Left renal pelvis (tissue), 4 donors: Measurements from ENCODE around the gene WNT9A. TPM values are rescaled to one million over a fixed set of nuclear protein-coding genes. Genes with fewer than 3 reads are reported as not detected.

Source experiments
- DNase-seq, 4 donors: peaks; one replicate each; pipeline ENCODE4 v3.0.0-alpha.2; 2013; ENCODE audit warnings: low read depth in 4 of 4, low spot score in 3 of 4
- polyA plus RNA-seq, 4 donors: library from polyadenylated mRNA; unstranded; fragments of 120-200 nt; gene quantifications; one replicate each; pipeline ENCODE4 v1.2.1, GENCODE V29; 2013; ENCODE audit not compliant: insufficient read length in 4 of 4

Gene WNT9A
- polyA plus RNA-seq, 4 donors = 1.1 to 9.3 (median 1.8) TPM

DNA sequence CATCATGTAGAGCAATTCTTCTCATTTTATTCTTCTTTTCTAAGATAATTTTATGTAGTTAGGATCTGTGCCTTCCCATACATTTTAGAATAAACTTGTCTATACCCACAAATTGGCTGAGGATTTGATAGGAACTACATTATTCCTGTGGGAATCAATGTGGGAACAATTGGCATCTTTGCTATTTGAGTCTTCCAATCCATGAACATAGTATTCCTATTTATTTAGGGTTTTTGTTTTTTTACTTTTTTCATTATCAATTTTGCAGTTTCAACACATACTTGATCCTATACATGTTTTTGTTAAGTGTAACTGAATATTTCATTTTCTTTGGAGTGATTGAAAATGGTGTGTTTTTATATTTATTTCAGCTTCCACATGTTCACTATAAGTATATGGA, 8.1 kb upstream of the WNT9A start:
- no peak for DNase-seq

DNA sequence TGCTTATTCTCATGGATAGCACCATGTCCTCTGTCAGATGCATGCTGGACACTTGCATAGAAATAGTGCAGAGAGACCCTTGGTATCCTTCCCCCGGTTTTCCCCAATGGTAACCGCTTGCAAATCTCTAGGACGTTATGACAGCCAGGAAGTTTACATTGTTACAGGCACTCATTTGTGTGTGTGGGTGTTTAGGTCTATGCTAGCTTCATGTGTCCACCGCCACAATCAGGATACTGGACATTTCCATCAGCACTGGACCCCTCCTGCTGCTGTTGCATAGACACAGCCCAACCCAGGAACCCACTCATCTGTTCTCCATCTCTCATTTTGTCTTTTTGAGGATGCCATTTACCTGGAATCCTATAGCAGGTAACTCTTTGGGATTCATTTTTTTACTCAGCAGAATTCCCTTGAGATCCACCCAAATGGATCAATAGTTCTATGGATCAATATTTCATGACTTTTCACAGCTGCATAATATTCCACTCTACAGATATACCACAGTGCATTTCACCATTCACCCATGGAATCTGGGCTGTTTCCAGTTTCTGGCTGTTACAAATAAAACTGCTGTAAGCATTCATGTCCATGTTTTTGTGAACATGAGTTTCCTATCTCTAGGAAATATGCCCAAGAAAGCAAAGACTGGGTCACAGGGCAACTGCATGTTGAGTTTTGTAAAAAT, 6.6 kb upstream of the WNT9A start:
- DNase-seq = no peak

DNA sequence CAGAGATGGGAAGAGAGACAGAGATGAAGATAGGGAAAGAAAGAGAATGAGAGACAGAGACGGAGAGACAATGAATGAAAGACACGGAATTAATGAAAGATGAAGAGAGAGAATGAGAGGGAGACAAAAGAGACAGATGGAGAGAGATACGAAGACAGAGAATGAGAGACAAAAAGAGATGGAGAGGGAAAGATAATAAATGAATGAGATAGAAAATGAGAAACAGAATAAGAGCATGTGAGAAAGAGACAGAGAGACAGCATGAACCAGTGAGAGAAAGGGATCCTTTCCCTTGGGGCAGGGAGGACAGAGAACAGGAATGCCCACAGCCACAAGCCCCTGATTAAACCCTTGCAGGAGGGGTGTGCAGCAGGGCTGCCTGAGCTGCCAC, 5.3 kb upstream of the WNT9A start:
- DNase-seq = no peak

DNA sequence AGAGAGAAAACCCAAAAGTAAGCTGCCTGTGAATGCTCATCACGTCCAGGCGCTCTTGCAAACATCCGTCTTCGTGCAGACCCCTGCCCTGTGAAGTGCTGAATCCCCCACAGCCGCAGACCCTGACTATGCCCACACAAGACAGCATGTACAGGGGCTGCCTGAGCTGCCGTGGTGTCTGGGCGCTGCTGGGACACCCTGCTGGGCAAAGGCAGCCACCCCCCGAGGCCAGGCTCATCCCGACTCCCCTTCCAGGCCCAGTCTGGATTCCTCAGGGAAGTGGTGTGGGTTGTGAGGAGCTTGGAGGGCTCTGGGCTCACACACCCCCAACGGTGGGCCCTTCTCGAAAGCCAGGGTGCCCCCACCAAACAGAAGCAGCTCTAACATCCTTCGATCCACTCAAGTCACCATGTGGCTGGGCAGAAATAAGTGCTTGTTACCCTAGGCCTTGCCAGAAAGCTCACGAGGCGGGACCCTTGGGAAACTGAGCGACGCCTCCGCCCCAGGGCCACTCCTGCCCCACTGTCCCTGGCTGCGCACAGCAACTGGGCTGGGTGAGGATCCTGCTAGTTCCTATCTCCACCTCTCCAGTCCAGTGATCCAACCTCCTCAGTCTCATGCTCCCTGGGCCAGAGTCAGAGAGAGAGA, 4.8 kb upstream of the WNT9A start:
- no peak for DNase-seq

DNA sequence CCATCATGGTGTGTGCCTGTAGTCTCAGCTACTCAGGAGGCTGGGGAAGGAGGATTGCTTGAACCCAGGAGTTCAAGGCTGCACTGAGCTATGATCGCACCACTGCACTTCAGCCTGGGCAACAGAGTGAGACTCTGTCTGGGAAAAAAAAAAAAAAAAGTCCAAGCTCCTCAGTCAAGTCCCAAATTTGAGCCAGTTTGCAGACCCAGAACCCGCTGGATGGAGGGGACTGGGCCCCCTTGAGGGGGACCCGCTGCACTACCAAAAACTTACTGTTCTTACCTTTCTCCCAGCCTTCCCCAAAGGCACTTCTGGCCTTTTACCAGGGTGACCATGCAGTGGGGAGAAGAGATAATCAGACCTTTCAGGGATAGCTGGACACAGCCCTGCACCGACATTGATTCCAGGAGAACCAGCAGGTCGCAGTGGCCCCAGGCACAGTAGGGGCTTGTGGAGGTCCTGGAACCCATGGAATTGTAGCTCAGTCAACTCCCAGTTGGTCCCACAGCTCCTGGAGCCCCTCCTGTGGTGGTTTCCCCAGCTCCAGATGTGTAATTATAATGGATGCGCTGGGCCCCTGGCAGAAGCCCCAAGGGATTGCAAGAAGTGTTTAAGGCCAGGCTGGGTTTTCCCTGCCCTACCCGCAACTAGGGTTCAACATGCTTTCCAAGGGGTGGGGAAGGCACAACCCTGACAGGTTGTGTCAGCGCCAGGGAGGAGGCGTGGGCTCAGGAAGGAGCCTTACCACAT, 4.1 kb upstream of the WNT9A start:
- no peak for DNase-seq

DNA sequence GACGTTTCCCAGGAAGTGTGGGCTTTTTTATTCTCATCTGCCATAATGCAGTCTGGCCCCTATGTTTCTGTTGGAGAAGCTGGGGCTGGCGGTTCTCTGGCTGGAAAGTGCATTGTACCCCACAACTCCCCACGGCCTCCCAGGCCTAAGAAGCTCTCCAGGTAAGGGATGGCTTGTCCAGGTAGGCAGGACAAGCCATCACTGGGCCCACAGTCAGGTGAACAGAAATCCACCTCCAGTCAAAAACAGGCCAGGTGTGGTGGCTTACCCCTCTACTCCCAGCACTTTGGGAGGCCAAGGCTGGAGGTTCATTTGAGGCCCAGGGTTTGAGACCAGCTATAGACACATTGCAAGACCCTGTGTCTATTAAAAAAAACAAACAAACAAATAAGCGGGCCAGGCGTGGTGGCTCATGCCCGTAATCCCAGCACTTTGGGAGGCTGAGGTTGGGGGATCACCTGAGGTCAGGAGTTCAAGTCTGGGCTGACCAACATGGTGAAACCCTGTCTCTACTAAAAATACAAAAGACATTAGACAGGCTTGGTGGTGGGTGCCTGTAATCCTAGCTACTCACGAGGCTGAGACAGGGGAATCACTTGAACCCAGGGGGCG, 3.1 kb upstream of the WNT9A start:
- no peak for DNase-seq

DNA sequence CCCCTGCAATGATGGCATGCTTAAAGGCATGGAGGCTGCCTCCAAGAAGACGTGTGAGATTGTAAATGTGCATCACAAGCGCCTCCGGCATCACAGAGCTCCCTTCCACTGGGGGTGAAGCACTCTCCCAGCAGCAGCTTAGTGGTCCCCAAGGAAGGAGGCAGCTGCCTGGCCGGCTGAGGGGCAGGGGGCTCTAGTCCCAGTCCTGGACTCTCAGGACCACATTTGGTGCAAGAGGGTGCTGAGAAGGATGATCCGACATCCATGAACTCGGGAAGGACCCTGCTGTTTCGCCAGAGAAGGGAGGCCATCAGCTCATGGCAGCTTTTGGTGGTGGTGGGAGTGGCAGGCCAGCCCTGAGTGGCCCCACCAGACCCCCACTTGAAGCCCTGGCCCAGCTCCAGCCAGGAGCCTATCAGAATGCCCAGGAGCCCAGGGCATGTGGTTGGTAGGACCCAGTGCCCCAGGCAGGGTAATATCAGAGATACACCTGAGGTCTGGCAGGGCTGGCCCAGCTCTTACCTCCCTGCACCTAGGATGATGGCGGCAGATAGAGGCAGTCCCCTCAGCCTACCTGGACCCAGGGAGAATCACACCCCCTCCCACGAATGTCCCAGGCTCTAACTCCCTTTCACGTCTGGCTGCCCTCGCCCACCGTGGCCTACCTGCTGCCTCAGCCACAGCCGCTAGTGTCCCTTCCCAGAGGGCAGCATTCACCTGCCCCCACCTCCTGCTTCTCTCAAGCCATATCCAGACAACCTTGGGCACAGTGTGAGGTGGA, 2.4 kb upstream of the WNT9A start:
- no peak for DNase-seq

DNA sequence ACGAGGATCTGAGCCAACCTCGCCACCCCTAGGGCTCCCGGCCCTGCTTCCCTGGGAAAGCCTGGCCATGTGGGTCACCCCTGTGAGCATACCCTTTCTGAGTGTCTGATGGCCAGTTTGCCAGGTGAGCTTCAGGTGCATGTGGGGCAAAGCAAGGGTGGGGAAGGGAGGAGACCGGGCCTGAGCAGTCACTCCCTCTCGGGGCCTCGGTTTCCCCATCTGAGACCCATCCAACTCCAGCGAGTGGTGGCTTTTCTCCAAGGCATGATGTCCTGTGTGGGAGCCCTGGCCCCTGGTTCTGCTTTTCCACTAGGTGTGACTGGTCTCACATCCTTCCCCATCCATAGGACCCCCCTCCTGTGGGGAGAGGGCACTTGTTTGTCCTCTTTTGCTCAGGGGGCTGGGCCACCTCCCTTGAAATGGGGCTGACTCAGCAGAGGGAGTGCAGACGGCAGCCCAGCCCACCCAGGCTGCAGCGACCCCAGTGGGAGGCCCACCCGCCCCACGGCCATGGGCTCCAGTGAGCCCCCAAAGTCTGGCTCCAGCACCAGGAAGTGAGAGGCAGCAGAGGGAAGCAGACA, 1.7 kb upstream of the WNT9A start:
- no peak for DNase-seq

DNA sequence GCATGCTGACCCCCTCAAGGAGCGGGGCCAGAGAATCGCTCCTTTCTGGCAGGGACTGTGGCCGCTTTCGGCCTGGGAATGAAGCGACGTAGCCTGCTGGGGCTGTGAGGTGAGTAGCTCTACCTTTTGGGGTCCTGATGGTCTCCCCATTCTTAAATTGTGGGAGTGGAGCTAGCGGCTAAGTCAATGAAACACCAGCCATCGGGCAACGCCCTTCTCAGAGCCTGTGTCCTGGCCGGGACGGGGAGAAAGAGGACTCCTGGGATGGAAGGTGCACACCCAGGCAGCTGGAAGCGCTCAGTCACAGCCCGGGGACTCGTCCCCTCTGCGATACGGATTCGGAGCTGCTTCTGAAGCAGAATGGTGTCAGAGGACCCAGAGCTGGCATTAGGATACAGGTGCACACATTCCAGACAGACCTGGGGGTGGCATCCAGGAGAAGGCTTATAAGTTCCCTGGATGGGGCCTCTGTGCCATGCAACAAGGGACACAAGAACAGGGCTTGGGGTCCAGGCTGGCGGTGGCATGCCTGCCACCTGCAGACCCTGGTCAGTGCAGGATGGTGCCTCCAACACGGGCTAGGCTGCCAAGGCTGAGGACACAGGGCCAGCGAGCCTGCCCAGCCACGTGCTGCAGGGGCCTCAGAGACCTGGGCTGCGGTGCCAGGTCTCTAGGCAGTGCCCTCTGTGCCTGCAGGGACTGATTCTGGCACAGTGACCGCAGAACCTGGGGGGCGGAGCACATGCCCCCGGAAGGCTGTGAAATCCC, 945 bp upstream of the WNT9A start:
- no peak for DNase-seq

DNA sequence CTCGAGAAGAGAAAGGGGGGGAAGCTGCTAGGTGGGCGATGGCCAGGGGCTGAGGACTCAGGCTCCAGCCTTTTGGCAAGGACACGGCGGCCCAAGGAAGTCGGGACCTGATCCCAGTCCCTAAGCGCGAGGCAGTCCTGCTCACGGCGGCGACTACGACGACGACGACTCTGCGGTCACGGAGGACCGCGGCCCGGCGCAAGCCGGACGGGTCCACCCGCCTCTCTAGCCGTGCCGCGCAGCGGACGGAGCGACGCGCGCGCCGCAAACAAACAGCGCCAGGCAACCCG, 401 bp downstream of the WNT9A start:
- DNase-seq = no peak

DNA sequence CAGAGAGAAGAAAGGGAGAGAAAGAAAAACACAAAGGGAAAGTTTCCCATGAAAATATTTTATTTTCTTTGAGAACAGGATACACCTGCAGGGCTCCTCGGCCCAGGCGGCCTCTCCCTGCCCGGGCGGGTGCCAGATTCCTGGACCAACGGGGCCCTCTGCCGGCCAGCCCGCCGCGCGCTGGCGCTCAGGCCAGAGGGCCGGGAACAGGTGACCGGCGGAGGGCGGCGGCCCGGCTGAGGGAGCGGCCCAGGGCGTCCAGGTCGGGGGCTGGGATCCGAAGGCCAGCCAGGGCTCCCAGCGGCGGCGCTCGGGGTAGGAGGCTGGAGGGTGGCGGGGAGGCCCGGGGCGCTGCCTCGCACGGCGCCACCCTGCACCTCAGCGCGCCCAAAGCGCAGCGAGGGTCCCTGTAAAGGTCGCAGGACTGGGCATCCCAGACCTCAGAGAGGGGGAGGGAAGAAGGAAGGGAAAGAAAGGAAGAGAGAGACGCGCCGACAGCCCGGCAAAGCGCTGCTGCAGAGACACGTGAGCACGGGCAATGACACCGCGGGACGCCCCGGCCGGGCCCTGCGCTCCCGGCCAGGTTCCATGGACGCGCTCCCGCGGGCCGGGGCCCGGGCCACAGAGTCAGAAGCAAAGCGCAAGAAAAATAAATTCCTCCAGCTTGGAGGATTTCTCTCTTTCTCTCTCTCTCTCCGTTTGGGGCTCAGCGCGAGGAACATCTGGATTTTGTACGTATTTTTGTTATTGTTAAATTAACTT, 927 bp downstream of the WNT9A start:
- DNase-seq = no peak

DNA sequence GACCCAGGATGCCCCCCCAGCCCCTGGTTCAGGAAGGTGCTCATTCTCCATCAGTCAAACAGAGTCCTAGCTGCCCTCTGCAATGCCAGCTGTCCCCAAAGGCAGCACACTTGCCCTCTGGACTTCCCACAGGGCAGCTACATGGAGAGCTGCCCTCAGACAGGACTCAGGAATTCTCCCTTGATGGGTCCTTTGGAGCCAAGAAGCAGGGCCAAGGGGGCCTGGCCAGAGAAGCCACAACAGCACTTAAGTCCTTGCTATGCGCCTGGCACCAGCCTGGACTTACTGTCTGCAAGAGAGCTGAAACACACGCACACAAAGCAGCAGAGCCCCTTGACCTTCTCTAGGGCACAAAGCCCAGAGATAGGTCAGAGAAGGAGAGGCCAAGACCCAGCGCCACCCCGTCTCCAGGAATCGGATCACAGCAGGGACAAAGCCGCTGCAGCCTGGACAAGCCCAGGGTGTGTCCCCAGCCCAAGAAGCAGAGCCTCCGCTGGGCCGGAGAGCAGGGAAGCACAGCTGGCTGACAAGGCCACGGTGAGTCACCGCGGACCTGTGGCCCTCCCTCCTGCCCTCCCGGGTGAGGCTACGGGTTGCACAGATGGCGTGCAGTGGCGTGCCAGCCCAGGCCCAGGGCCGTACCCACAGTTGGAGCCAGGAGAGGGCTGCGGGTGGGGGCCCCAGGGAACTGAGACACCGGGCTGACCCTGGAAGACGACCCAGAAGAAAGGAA, 1.7 kb downstream of the WNT9A start:
- no peak for DNase-seq

DNA sequence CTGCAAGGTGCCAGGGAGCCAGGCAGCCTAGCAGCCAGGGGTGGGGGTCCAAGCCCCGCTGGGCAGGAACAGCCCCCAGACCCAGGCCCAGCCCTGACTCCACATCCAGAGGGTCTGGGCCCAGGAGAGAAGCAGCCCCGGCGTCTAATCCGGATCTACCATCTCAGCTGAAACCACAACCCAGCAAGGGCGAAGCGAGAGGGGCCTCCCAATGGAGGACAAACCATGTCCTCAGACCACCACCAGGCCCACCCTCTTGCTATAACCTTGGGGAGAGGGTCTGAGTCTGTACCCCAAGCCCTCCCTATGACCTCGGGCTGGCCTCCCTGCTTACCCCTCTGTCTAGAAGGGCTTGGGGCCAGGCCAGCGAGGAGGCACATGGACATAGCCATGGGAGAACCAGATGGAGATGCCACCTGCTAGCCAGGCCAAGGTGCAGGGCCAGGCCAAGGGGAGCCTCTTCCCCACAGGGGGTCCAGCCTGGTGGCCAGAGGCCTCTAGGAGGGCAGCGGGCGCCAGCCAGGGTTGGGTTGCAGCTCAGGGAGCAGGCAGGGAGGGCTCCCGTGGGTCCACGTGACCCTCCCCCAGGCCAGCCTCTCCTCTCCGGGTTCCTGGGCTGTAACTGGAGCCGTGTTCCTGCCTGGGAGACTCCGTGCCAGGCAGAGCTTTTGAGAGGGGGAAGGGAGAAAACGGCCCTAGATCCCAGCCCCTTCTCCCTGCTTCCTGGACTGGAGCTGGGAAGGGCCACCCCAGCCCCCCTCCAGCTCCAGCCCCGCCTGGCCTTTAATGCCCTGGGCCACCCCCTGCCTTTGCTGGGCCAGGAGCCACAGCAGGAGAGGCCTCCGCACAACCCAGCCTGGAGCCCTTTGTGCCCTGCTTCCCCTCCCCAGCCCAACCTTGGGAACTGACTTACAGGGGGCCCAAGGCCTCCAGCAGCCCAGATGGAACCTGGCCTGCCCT, 2.5 kb downstream of the WNT9A start:
- DNase-seq = no peak

DNA sequence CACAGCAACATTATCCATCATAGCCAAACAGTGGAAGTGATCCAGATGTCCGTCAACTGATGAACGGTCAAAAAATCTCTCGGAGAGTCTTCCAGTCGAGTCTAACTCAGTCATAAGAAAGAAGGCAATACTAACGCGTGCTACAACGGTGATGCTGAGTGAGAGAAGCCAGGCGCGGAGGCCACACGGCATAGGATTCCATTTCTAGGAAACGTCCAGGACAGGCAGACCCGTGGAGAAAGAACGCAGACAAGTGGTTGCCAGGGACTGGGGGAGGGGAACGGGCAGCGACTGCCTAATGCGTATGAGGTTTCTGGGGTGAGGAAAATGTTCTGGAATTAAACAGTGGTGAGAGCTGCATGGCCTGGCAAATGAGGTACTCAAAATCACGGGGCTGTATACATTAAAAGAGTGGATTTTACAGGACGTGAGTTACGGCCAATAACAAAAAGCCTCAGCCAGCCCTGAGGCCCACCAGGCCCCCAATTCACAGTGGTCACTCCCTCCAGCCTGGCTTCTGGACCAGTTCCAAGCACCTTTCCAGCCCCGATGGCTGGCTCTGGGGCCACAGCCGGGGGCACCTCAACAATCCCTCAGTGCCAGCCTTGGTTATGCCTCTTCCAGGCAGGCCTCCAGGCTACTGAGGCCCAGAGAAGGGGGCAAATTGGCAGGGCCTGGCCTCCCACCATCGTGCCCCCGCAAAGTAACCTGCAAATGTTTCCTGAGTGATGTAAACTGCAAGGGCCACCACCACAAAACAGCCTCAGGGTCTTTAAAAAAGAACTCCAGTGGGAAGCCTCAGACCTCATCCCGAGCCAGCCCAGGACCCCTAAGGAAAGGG, 3.4 kb downstream of the WNT9A start:
- no peak for DNase-seq

DNA sequence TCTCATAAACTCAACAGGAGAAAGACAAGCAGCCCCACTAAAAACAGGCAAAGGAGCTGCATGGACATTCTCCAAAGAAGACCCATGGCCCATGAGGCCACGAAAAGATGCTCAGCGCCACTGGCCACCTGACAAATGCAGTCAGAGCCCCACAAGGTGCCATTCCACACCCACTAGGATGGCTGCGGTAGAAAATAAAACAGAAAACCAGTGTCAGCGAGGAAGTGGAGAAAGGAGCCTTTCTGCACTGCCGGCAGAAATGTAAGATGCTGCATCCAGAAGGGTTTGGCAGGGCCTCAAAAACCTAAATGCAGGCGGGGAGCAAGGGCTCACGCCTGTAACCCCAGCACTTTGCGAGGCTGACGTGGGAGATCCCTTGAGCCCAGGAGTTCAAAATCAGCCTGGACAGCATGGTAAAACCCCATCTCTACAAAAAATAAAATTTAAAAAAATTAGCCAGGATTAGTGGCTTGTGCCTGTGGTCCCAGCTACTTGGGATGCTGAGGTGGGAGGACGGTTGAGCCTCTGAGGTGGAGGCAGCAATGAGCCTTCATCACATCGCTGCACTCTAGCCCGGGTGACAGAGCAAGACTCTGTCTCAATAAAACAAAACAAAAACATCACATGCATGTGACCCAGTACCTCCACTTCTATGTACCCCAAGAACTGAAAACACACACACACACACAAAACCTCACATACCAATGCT, 4.2 kb downstream of the WNT9A start:
- DNase-seq = no peak
